GM12872 (cell line): Measurements from ENCODE around the gene ELP1.

Source experiments
- TF ChIP-seq, protein P1 (sequence below): IDR thresholded peaks from 3 replicates; pipeline ENCODE4 v1.5.1; 2011; ENCODE audit warnings: low read depth, mild to moderate bottlenecking, low read length, moderate library complexity; ENCODE audit not compliant: insufficient read depth

The ELP1 gene

DNA sequence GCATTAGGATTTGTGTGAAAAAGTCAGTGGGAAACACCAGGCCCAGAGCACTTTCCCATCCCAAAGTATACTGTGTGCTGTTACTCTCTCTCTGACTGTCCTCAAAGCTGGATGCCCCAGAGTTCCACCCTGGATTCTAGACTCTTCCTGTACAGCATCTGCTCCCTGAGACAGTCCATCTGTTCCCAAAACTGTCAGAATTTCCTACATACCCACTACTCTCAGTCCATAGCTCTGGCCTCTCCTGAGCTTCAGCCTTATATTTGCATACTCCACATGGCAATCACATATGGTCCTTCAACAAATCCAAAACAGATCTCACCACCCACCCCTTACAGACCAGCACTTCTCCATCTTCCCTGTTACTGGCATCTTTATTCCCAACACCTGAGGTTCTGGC lies 9.5 kb downstream of the ELP1 start:
- TF ChIP-seq, protein P1, sequence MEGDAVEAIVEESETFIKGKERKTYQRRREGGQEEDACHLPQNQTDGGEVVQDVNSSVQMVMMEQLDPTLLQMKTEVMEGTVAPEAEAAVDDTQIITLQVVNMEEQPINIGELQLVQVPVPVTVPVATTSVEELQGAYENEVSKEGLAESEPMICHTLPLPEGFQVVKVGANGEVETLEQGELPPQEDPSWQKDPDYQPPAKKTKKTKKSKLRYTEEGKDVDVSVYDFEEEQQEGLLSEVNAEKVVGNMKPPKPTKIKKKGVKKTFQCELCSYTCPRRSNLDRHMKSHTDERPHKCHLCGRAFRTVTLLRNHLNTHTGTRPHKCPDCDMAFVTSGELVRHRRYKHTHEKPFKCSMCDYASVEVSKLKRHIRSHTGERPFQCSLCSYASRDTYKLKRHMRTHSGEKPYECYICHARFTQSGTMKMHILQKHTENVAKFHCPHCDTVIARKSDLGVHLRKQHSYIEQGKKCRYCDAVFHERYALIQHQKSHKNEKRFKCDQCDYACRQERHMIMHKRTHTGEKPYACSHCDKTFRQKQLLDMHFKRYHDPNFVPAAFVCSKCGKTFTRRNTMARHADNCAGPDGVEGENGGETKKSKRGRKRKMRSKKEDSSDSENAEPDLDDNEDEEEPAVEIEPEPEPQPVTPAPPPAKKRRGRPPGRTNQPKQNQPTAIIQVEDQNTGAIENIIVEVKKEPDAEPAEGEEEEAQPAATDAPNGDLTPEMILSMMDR: no peak

- TF ChIP-seq, protein P1: no peak
Measured at GRCh38 chr9:108921200-108921599, 12.7 kb downstream of the ELP1 start.

DNA sequence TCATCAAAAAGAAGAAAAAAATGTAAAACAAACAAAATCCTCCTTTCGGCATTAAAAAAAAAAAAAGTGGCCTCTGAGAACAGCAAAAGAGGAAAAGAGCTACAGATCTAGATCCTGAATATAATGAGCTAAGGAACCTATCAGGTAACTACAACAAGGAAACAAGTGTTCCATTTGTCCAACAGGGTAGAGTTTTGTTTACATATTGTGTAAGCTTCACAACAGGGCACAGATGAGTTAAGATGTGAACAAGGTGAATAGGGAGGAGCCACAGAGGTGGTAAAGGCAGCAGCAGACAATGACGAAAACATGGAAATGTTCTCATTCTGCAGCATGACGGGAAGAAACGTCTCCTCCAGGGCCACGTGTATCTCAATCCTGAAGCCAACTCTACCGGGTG lies 14.4 kb downstream of the ELP1 start:
- TF ChIP-seq, protein P1: no peak

- TF ChIP-seq, protein P1: no peak
Measured at GRCh38 chr9:108913391-108913790, 20.5 kb downstream of the ELP1 start.

DNA sequence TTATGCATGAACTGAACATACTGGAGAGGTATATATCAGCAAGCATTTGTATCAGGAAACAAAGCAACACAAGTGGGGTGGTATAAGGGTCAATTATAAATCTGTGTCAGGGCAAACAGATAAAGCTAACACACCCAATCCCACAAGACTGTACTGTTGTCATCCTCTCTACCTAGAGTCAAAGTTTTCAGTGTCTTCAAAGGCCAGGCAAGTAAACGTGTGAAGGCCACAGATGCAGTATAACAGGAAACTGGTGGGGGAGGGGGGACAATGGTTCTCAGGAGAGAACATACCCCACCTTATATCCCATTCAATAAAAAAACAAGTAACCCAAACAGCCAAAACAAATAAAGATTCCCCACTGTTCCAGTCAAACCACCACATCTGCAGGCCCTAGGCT lies 22.1 kb downstream of the ELP1 start:
- TF ChIP-seq, protein P1: no peak

DNA sequence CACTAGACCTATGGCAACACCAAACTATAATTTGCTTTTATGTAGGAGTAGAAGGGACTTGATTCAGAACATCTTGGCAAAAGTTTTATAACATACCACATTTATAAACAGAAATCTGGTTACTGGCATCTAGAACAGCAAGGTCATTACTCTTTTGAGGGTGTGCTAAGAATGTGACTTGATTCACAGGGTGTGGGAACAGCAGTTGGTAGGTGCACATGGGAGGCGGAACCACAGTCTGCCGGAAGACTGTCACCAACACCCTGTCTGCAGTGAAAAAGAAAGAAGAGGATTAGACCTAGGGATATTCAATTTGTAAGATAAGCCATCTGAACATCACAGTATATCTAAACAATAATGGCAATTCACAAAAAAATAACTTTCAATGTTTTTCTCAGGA lies 23.0 kb downstream of the ELP1 start:
- TF ChIP-seq, protein P1: no peak

DNA sequence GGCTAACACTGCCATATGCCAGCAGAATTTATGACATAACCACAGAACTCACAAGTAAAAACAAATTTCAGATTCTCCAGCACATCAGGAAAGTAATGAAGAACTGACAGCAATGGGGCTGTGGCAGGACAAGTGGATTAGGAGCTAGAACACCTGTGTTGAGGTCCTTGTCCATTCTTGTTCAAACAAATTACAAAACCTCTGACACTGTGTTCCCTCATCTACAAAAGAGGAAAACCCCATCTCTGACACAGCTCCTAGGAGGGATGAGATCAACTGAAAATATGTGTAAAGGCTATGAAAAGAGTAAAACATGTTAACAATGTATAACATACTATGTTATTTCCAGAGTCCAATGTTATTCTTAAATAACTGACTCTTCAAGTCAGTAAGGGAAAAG lies 23.5 kb downstream of the ELP1 start:
- TF ChIP-seq, protein P1: no peak

- TF ChIP-seq, protein P1: no peak
Measured at GRCh38 chr9:108905494-108905893, 28.4 kb downstream of the ELP1 start.
